ENCODE data around the gene COL12A1. TPM values are rescaled to one million over a fixed set of nuclear protein-coding genes. Genes with fewer than 3 reads are reported as not detected.
A peak's percentile ranks its signal among the peaks of the same experiment; 100 is the strongest.

COL12A1 gene
- total RNA-seq, 3 donors from 2014 or later: 90.9 to 441 (median 281) TPM

DNA sequence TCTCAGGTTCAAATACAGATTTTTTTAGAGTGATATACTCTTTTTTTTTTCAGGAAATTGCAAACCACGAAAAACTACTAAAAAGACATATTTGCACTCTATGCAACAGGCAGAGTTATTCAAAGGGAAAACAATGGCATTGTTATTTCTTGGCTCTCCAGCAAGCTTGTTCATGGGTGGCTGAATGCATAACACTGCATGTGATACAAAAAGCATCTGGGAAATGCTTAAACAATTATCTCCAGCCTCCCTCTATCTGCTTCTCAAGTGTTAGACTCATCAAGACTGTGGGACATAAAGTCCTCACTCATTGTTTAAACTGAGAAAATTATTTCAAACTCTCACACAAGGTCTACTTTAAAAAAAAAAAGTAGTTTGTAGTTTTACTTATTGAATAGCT is 7.3 kb upstream of the COL12A1 start:
- Histone ChIP-seq H3K27me3 (peaks cover 0 to 7% of the 10 kb centered on the region in 2 donors), H3K27ac (no peak overlapping the region), H3K4me3 (no peak overlapping the region), H3K4me1 (no peaks in the 10 kb centered on the region), H3K36me3 (no peaks in the 10 kb centered on the region), H3K9me3 (no peaks in the 10 kb centered on the region)
- TF ChIP-seq, protein P1, sequence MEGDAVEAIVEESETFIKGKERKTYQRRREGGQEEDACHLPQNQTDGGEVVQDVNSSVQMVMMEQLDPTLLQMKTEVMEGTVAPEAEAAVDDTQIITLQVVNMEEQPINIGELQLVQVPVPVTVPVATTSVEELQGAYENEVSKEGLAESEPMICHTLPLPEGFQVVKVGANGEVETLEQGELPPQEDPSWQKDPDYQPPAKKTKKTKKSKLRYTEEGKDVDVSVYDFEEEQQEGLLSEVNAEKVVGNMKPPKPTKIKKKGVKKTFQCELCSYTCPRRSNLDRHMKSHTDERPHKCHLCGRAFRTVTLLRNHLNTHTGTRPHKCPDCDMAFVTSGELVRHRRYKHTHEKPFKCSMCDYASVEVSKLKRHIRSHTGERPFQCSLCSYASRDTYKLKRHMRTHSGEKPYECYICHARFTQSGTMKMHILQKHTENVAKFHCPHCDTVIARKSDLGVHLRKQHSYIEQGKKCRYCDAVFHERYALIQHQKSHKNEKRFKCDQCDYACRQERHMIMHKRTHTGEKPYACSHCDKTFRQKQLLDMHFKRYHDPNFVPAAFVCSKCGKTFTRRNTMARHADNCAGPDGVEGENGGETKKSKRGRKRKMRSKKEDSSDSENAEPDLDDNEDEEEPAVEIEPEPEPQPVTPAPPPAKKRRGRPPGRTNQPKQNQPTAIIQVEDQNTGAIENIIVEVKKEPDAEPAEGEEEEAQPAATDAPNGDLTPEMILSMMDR (IDR thresholded peaks at IDR 0.05): no peak
- intact Hi-C loops (cut with DNase I; ENCODE audit: low total_unique reads): loop anchor here (5.0 to 10.0 kb wide), 3 partner anchors 679 to 1478 kb away; no protein-coding TSS in a partner anchor
- no peak for DNase-seq (ENCODE audit: low spot score in 2 of 2)

DNA sequence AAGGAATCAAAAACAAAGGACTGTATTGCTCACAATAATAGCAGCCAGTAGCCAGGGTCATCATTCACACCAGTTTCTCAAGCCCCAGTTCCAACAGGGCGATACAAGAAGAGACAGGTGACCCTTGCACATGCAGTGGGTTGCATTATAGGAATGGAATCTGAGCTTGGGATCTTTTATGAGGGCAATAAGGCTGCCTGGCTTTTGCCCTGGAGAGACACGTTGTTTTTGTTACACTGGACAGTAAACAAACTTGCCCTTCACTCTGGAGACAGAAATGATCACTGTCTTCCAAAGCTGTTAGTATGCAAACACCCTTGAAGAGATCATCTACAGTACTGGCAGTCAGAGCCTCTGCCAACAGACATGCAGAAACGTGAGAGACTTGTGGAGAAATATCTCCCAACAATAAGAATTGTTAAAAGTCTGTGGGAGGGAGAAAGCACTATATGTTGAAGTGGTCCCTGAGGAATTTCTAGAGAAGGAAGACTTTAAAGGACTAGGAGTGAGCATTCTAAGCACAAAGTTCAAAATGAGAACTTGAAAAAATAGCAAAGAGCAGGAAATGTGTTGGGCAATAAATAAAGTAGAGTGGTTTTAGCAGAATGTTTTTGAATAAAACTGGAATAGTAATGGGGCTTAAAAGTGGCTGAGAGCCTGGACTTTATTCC is 6.2 kb upstream of the COL12A1 start:
- no peaks in the 10 kb centered on the region for H3K4me1 ChIP-seq
- H3K36me3 ChIP-seq: no peaks in the 10 kb centered on the region
- peaks cover 0 to 15% of the 10 kb centered on the region in 2 donors for H3K27me3 ChIP-seq
- no peak overlapping the region for H3K4me3 ChIP-seq
- H3K27ac ChIP-seq: no peak overlapping the region
- no peaks in the 10 kb centered on the region for H3K9me3 ChIP-seq
- intact Hi-C loops (cut with DNase I; ENCODE audit: low total_unique reads): loop anchor here (5.0 to 10.0 kb wide), 3 partner anchors 680 to 1477 kb away; no protein-coding TSS in a partner anchor
- DNase-seq (ENCODE audit: low spot score in 2 of 2): no peak
- TF ChIP-seq POLR2AphosphoS5 (IDR thresholded peaks at IDR 0.05) (no peak), POLR2A (IDR thresholded peaks at IDR 0.05) (no peak)
- TF ChIP-seq, protein P1 (IDR thresholded peaks at IDR 0.05): no peak

DNA sequence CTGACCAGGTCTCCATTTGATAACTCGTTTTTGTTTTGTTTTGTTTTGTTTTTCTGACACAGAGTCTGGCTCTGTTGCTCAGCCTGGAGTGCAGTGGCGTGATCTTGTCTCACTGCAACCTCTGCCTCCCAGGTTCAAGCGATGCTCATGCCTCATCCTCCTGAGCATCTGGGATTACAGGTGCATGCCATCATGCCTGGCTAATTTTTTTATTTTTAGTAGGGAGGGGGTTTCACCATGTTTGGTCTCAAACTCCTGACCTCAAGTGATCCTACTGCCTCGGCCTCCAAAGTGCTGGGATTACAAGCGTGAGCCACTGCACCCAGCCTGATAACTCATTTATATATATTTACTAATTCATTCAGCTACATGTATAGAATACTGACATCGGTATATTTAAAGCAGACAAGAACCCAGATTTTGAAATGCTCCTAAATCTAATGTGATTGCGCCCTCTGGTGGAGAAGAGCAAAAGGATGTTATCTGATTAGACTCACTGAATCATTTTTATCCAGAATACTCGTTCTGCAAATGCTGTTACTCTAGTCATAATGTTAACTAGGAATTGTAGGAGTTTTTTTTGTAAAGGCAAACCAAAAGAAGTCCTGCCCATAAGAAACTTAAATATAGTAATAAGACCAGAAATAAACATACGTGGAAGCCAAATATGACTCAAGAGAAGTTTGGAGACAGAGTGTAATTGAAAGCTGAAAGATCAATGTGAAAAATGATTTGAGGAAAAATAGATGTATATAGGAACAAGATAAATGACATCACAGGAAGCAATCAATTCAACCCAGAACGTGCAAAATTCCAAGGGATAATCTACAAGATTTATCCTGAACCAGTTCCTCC is 5.3 kb upstream of the COL12A1 start:
- H3K9me3 ChIP-seq: no peaks in the 10 kb centered on the region
- intact Hi-C loops (cut with DNase I; ENCODE audit: low total_unique reads): loop anchor here (5.0 to 10.0 kb wide), 3 partner anchors 681 to 1476 kb away; no protein-coding TSS in a partner anchor

DNA sequence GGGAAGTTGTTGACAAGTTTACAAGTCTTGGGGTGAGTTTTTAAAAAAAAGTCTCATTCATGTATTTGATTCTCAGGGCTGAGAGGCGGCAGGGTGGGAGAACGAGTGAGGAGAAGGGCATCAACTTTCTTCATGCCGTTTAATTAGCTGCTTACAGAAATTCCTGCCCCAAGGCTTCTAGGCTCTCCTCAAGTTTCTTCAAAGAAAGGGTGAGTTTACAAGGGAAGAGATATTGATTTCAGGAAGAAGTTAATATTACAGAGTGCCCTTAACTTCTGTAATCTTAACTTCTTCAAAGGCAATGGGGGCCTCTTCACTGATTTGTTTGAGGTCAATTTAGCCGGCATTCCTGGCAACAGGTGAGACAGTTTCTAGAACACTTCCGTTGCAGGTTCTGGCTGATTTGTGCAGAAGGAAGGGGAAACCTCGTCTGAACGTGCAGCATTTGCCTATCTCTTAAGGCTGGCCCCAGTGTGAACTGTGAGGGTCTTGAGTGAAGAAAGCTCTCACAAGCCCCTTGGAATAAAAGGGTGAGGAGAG is 3.4 kb upstream of the COL12A1 start:
- TF ChIP-seq, protein P1 (IDR thresholded peaks at IDR 0.05): no peak
- TF ChIP-seq POLR2A (IDR thresholded peaks at IDR 0.05): no peak
- no peak for DNase-seq (ENCODE audit: low spot score in 2 of 2)
- H3K27me3 ChIP-seq: peaks cover 0 to 22% of the 10 kb centered on the region in 2 donors
- no peaks in the 10 kb centered on the region for H3K36me3 ChIP-seq
- no peak overlapping the region for H3K27ac ChIP-seq
- H3K9me3 ChIP-seq: no peaks in the 10 kb centered on the region
- peaks cover 0 to 4% of the 10 kb centered on the region in 2 donors for H3K4me1 ChIP-seq
- peak overlapping the region in 1 of 3 donors; percentile 78 for H3K4me3 ChIP-seq
- intact Hi-C loops (cut with DNase I; ENCODE audit: low total_unique reads): loop anchor here (5.0 to 10.0 kb wide), 2 partner anchors 1114 to 1347 kb away; no protein-coding TSS in a partner anchor

More for the DNA sequence above, 5.3 kb upstream of the COL12A1 start:
- H3K4me3 ChIP-seq: no peak overlapping the region
- TF ChIP-seq, protein P1 (IDR thresholded peaks at IDR 0.05): peak; percentile 55 to 69 (median 68)
- no peak for TF ChIP-seq POLR2AphosphoS5 (IDR thresholded peaks at IDR 0.05)
- no peak overlapping the region for H3K27ac ChIP-seq
- H3K27me3 ChIP-seq: peaks cover 0 to 22% of the 10 kb centered on the region in 2 donors
- no peaks in the 10 kb centered on the region for H3K4me1 ChIP-seq
- no peak for DNase-seq (ENCODE audit: low spot score in 2 of 2)
- no peaks in the 10 kb centered on the region for H3K36me3 ChIP-seq

All from breast epithelium (tissue), 4 donors.